ENCODE measurements around the gene LINGO3. TPM values are rescaled to one million over a fixed set of nuclear protein-coding genes. Genes with fewer than 3 reads are reported as not detected.

The LINGO3 gene
- total RNA-seq, 1 donor from 2014 or later = not detected

DNA sequence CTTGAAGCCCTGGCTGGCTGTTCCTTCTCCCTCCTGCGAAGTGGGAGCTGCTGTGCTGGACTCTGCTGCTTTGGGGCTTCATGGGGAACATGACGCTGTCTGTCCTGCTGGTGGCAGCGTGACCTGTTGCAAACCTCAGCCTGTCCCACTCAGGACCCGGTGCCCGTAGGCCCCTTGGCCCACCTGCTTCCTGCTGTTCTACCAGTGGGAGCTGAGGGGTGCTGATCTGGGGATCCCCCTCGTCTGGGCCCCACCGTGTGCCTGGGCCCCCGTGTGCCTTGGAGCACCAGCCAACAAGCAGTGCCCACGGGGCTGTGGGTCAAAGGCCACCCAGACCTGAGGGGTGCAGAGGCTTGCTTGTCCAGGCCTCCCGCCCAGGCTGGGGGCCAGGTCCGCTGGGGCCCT is 25.9 kb upstream of the LINGO3 start:
- no peak for FAIRE-seq
- TF ChIP-seq, protein P1, sequence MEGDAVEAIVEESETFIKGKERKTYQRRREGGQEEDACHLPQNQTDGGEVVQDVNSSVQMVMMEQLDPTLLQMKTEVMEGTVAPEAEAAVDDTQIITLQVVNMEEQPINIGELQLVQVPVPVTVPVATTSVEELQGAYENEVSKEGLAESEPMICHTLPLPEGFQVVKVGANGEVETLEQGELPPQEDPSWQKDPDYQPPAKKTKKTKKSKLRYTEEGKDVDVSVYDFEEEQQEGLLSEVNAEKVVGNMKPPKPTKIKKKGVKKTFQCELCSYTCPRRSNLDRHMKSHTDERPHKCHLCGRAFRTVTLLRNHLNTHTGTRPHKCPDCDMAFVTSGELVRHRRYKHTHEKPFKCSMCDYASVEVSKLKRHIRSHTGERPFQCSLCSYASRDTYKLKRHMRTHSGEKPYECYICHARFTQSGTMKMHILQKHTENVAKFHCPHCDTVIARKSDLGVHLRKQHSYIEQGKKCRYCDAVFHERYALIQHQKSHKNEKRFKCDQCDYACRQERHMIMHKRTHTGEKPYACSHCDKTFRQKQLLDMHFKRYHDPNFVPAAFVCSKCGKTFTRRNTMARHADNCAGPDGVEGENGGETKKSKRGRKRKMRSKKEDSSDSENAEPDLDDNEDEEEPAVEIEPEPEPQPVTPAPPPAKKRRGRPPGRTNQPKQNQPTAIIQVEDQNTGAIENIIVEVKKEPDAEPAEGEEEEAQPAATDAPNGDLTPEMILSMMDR (IDR thresholded peaks at IDR 0.05; ENCODE audit: insufficient read depth, low read length, severe bottlenecking) = no peak
- no peak overlapping the region for H3K4me3 ChIP-seq (ENCODE audit: low read depth, low read length)
- no peak for DNase-seq (ENCODE audit: low read depth)
- no peaks in the 10 kb centered on the region for H3K27me3 ChIP-seq (ENCODE audit: control insufficient read depth, insufficient read depth, low read length)
- peaks cover 2% of the 10 kb centered on the region for H3K36me3 ChIP-seq (ENCODE audit: control insufficient read depth, insufficient read depth, low read length)

DNA sequence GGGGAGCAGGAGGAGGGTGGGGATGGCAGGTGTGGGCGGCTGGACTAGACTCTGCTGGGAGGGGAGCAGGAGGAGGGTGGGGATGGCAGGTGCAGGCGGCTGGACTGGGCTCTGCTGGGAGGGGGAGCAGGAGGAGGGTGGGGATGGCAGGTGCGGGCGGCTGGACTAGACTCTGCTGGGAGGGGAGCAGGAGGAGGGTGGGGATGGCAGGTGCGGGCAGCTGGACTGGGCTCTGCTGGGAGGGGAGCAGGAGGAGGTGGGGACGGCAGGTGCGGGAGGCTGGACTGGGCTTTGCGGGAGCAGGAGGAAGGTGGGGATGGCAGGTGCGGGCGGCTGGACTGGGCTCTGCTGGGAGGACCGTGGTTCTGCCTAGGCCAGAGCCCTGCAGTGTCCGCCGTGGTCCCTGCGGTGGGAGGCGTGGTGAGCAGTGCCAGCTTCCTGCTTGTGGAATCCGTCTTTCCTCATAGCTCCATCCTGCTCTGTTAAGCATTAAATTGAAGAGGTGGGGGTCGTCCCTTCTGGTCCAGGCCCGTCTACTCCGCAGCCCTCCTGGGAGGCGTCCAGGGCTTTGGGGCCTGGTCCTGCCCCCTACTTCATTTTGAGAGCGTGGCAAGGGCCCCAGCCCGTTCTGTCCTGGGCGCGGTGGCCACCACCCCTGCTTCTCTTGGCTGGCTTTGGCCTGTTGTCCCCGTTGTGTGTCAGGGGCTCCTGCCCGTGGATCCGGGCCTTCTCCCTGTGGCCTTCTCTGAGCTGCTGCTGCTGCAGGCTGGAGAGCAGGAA is 25.3 kb upstream of the LINGO3 start:
- TF ChIP-seq, protein P1 (IDR thresholded peaks at IDR 0.05; ENCODE audit: insufficient read depth, low read length, severe bottlenecking) = no peak
- peaks cover 2% of the 10 kb centered on the region for H3K36me3 ChIP-seq (ENCODE audit: control insufficient read depth, insufficient read depth, low read length)
- no peak for FAIRE-seq

DNA sequence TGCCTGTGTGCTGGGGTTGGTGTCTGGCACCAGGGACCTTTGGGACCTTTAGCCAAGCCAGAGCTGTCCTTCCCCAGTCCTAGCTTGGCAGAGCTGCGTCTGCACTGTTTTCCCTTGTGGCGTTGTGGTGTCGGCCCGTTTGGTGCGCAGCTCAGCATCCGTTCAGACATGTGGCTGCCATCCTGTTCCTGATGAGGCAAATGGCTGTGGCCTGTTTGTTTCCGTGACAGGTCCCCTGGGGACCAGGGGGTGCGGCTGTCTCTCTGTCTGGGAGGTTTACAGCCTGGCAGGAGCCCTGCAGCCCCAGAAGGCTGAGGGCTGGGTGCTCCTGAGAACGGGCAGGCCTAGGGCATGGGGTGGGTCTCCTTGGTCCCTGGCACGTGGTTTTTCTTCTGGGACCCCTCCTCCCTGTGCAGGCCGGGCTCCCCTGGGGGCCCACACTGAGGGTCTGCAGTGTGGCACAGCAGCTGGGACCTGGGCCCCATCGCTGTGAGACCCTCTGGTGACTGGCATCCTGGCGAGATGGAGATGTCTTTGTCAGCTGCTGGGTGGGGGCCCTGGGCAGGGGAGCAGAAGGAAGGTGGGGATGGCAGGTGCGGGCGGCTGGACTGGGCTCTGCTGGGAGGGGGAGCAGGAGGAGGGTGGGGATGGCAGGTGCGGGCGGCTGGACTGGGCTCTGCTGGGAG is 24.5 kb upstream of the LINGO3 start:
- Histone ChIP-seq H3K27me3 (ENCODE audit: control insufficient read depth, insufficient read depth, low read length) (no peaks in the 10 kb centered on the region), H3K4me3 (ENCODE audit: low read depth, low read length) (no peak overlapping the region), H3K36me3 (ENCODE audit: control insufficient read depth, insufficient read depth, low read length) (peaks cover 2% of the 10 kb centered on the region)
- TF ChIP-seq, protein P1 (IDR thresholded peaks at IDR 0.05; ENCODE audit: insufficient read depth, low read length, severe bottlenecking) = no peak
- FAIRE-seq (no peak), DNase-seq (ENCODE audit: low read depth) (no peak)

More for the DNA sequence above, 25.3 kb upstream of the LINGO3 start:
- DNase-seq (ENCODE audit: low read depth) = no peak
- H3K27me3 ChIP-seq (ENCODE audit: control insufficient read depth, insufficient read depth, low read length) = no peaks in the 10 kb centered on the region
- no peak overlapping the region for H3K4me3 ChIP-seq (ENCODE audit: low read depth, low read length)

DNA sequence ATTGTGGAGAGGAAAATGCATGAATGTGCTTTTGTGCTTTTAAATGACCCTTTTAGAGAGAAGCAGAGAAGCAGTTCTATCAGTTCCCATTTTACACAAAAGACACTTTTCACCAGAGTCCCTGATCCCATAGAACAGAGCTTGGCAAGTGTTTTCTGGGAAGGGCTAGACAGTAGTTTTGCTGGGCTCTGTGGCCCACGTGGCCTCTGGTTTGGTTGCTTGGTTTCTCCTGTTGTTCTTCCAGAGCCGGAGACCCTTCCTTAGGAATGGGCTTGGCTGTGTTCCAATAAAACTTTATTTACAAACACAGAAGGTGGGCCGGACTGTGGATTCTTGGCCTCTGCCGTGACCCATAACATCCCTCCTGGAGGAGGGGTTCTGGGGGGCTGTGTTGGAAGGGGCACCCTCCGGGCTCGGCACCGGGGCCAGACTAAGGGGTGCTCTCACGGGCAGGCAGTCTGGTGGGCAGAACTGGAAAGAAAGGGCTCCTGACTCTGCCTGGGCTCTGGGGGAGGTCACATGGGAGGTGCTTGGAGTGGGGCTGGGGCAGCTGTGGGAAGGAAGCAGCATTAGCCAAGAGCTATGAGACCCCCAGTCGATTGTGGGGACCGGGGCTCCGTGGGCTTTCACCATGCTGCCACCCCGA is 23.8 kb upstream of the LINGO3 start:
- Histone ChIP-seq H3K4me3 (ENCODE audit: low read depth, low read length) (no peak overlapping the region), H3K36me3 (ENCODE audit: control insufficient read depth, insufficient read depth, low read length) (peaks cover 3% of the 10 kb centered on the region), H3K27me3 (ENCODE audit: control insufficient read depth, insufficient read depth, low read length) (no peaks in the 10 kb centered on the region)
- no peak for FAIRE-seq
- no peak for DNase-seq (ENCODE audit: low read depth)
- TF ChIP-seq, protein P1 (IDR thresholded peaks at IDR 0.05; ENCODE audit: insufficient read depth, low read length, severe bottlenecking) = no peak

DNA sequence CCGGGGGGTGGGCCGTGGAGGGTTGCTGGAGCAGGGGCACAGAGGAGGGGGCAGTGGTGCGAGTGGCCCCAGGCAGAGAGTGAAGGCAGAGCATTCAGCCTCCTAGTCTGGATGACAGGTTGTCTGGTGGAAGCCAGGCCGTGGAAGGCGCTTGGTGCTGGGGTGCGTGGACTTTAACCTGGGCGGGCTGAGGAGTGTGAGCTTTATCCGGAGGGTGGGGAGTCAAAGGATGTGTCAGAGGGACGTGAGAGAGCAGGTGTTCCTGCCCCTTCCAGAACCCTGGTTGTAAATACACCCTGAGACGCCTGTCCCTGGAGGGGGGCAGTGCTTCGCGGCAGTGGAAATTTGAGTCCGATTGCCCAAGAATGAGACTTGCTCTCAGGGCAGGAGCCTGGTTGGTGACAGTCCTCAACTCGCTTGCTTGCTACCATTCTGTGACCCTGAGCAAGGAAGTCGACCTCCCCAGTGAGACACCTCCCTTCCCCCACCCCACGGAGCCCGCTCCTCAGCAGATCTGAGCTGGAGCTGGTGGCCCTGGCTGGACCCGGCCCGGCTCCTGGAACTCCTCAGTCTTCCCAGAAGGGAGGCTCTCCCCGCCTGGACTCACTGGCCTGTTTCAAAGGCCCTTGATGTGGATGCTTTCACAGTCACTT is 22.8 kb upstream of the LINGO3 start:
- TF ChIP-seq, protein P1 (IDR thresholded peaks at IDR 0.05; ENCODE audit: insufficient read depth, low read length, severe bottlenecking) = no peak
- Histone ChIP-seq H3K4me3 (ENCODE audit: low read depth, low read length) (no peak overlapping the region), H3K36me3 (ENCODE audit: control insufficient read depth, insufficient read depth, low read length) (peaks cover 5% of the 10 kb centered on the region), H3K27me3 (ENCODE audit: control insufficient read depth, insufficient read depth, low read length) (no peaks in the 10 kb centered on the region)
- DNase-seq (ENCODE audit: low read depth) = no peak
- FAIRE-seq = no peak
